Keratinocyte (primary cell): ENCODE results near the gene FGFR2. TPM values are rescaled to one million over a fixed set of nuclear protein-coding genes. Genes with fewer than 3 reads are reported as not detected.

Experiments
- DNase-seq: peaks from one replicate; pipeline ENCODE4 v3.0.0-alpha.2; 2011; ENCODE audit warnings: low read depth, missing footprints, low spot score
- FAIRE-seq: peaks from 2 replicates; lab custom pipeline; 2011; peaks lifted over from hg19 to GRCh38; lab: Jason Lieb, UNC
- H2AFZ ChIP-seq: 2 replicates; pipeline ENCODE4 v1.6.0; 2012; ENCODE audit warnings: low read length, control low read depth, inconsistent platforms; ENCODE audit not compliant: control insufficient read depth
- H3K27ac ChIP-seq: 2 replicates; pipeline ENCODE4 v1.5.1; 2011; ENCODE audit warnings: low read length; ENCODE audit not compliant: control insufficient read depth, insufficient read depth
- H3K27me3 ChIP-seq: 3 replicates; pipeline ENCODE4 v1.6.0; 2011; ENCODE audit warnings: low read length; ENCODE audit not compliant: control insufficient read depth, insufficient read depth; ENCODE audit errors: extremely low read depth
- H3K36me3 ChIP-seq, 2 experiments: 2 replicates in 1 of 2; 3 replicates in 1 of 2; pipeline ENCODE4 v1.5.1; 2011; ENCODE audit warnings: low read length in 2 of 2, mild to moderate bottlenecking in 1 of 2; ENCODE audit not compliant: control insufficient read depth in 2 of 2, insufficient read depth in 2 of 2; ENCODE audit errors: extremely low read depth in 1 of 2
- H3K4me1 ChIP-seq: 3 replicates; pipeline ENCODE4 v1.5.1; 2011; ENCODE audit warnings: low read length; ENCODE audit not compliant: control insufficient read depth, insufficient read depth; ENCODE audit errors: extremely low read depth
- H3K4me2 ChIP-seq: 3 replicates; pipeline ENCODE4 v1.6.0; 2011; ENCODE audit warnings: low read depth, low read length; ENCODE audit not compliant: control insufficient read depth, insufficient read depth; ENCODE audit errors: extremely low read depth
- H3K4me3 ChIP-seq, 3 experiments: fragments of 200-600 bp in 1 of 3; sonication (generic) in 1 of 3; 2 replicates in 2 of 3; 3 replicates in 1 of 3; pipeline ENCODE4 v1.5.1; 2011 to 2016; ENCODE audit warnings: low read length in 3 of 3, mild to moderate bottlenecking in 3 of 3, control low read depth in 2 of 3, inconsistent platforms in 1 of 3, low read depth in 1 of 3, mixed read lengths in 1 of 3, mixed run types in 1 of 3, moderate library complexity in 1 of 3; ENCODE audit not compliant: control insufficient read depth in 2 of 3, insufficient read depth in 2 of 3; ENCODE audit errors: extremely low read depth in 1 of 3
- H3K79me2 ChIP-seq: 2 replicates; pipeline ENCODE4 v1.6.0; 2012; ENCODE audit warnings: low read length; ENCODE audit not compliant: control insufficient read depth, insufficient read depth
- H3K9ac ChIP-seq: 3 replicates; pipeline ENCODE4 v1.6.0; 2011; ENCODE audit warnings: low read length; ENCODE audit not compliant: control insufficient read depth, insufficient read depth; ENCODE audit errors: extremely low read depth
- H3K9me1 ChIP-seq: 3 replicates; pipeline ENCODE4 v1.6.0; 2011; ENCODE audit warnings: low read length; ENCODE audit not compliant: control insufficient read depth, insufficient read depth; ENCODE audit errors: extremely low read depth
- H3K9me3 ChIP-seq: 2 replicates; pipeline ENCODE4 v1.5.1; 2012; ENCODE audit warnings: low read depth, low read length; ENCODE audit not compliant: control insufficient read depth
- H4K20me1 ChIP-seq: 3 replicates; pipeline ENCODE4 v1.6.0; 2011; ENCODE audit warnings: low read length; ENCODE audit not compliant: control insufficient read depth, insufficient read depth; ENCODE audit errors: extremely low read depth
- CTCF ChIP-seq, 3 experiments: IDR thresholded peaks in 1 of 3; conservative IDR thresholded peaks in 1 of 3; optimal IDR thresholded peaks in 1 of 3; 2 replicates in 2 of 3; 3 replicates in 1 of 3; pipeline versions ENCODE3 to v1.5.1; 2011; ENCODE audit warnings: low read length in 3 of 3, mild to moderate bottlenecking in 3 of 3, moderate library complexity in 2 of 3, control low read depth in 1 of 3, inconsistent platforms in 1 of 3; ENCODE audit not compliant: insufficient read depth in 2 of 3; ENCODE audit errors: extremely low read depth in 1 of 3
- EZH2 ChIP-seq: IDR thresholded peaks from one replicate; pipeline ENCODE4 v1.6.1; 2012; ENCODE audit warnings: inconsistent platforms, mild to moderate bottlenecking, low read length, moderate library complexity
- dilution Hi-C: fragments of 300-500 bp; cut with MboI; formaldehyde crosslinking; loops from one replicate; pipeline ENCODE4 v1.7.0; 2020; ENCODE audit warnings: low sequenced_read_pairs; ENCODE audit not compliant: extremely low pct_ligation_motif_present
- polyA plus RNA-seq, 5 experiments: library from polyadenylated mRNA; depleted of rRNA in 3 of 5; stranded (reverse) in 3 of 5; stranded (forward) in 1 of 5; unstranded in 1 of 5; fragments of >200 nt; gene quantifications; 1 replicate in 1 of 5; 2 replicates in 3 of 5; 3 replicates in 1 of 5; pipeline versions ENCODE4 v1.2.1 to v1.2.3, GENCODE V29; 2011 to 2012; ENCODE audit warnings: missing spikeins in 2 of 5, low read depth in 1 of 5, low replicate concordance in 1 of 5

Gene FGFR2
- polyA plus RNA-seq, 1 donor (not counting 4 experiments of a cell fraction or from before 2014, with no cell fraction given): 20.6 TPM

- Histone ChIP-seq H2AFZ (no peak overlapping the region), H3K4me1 (peaks cover 3% of the 10 kb centered on the region), H4K20me1 (no peaks in the 10 kb centered on the region), H3K27ac (no peak overlapping the region), H3K9me3 (no peaks in the 10 kb centered on the region), H3K36me3 (no peaks in the 10 kb centered on the region), H3K4me3 (no peak overlapping the region), H3K4me2 (no peak overlapping the region), H3K79me2 (no peaks in the 10 kb centered on the region), H3K9me1 (no peaks in the 10 kb centered on the region), H3K27me3 (no peaks in the 10 kb centered on the region), H3K9ac (no peak overlapping the region)
- no peak for TF ChIP-seq EZH2
- no peak for TF ChIP-seq CTCF (optimal IDR thresholded peaks at IDR 0.05 in 1 of 3, IDR thresholded peaks at IDR 0.05 in 1 of 3, conservative IDR thresholded peaks at IDR 0.05 in 1 of 3; ENCODE audit: extremely low read depth in 1 of 3, insufficient read depth in 2 of 3, low read length in 3 of 3)
- DNase-seq (no peak), FAIRE-seq (no peak)
- dilution Hi-C loops: no loop called here
Observed at GRCh38 chr10:121459622-121460453, 138.4 kb downstream of the FGFR2 start.

GRCh38 chr10:121459279-121459621 lies 139.0 kb downstream of the FGFR2 start:
- dilution Hi-C loops: no loop called here
- H3K27ac ChIP-seq: no peak overlapping the region
- no peaks in the 10 kb centered on the region for H3K27me3 ChIP-seq
- H3K4me3 ChIP-seq: no peak overlapping the region
- DNase-seq (no peak), FAIRE-seq (no peak)
- H3K4me2 ChIP-seq: no peak overlapping the region
- H3K79me2 ChIP-seq: no peaks in the 10 kb centered on the region
- no peaks in the 10 kb centered on the region for H3K36me3 ChIP-seq
- no peak overlapping the region for H3K9ac ChIP-seq
- H3K9me1 ChIP-seq: no peaks in the 10 kb centered on the region
- H3K4me1 ChIP-seq: peaks cover 3% of the 10 kb centered on the region
- H4K20me1 ChIP-seq: no peaks in the 10 kb centered on the region
- H3K9me3 ChIP-seq: no peaks in the 10 kb centered on the region
- H2AFZ ChIP-seq: no peak overlapping the region
- TF ChIP-seq CTCF (optimal IDR thresholded peaks at IDR 0.05 in 1 of 3, IDR thresholded peaks at IDR 0.05 in 1 of 3, conservative IDR thresholded peaks at IDR 0.05 in 1 of 3; ENCODE audit: extremely low read depth in 1 of 3, insufficient read depth in 2 of 3, low read length in 3 of 3): no peak
